Mammary microvascular endothelial cell (primary cell): ENCODE results near the gene OR2T35. TPM values are rescaled to one million over a fixed set of nuclear protein-coding genes. Genes with fewer than 3 reads are reported as not detected.

Experiments used
- total RNA-seq: library from RNA; depleted of rRNA; stranded (reverse); fragments of >200 nt; gene quantifications from 2 replicates; pipeline ENCODE4 v1.2.3, GENCODE V29; 2015

OR2T35 gene
- not detected in 2 replicates for total RNA-seq

GRCh38 chr1:248645178-248645577 is at the start of gene OR2T35:
Gene OR2T35 (minus strand): TSS chr1:248645278. CDS start chr1:248639258, 6,020 bp downstream.

GRCh38 chr1:248655354-248655753 is 10.3 kb upstream of the OR2T35 start, which contains the start of gene OR2T27:
Gene OR2T27 (minus strand): TSS chr1:248655528. CDS start chr1:248650884, 4,644 bp downstream.

GRCh38 chr1:248634991-248635390 is 10.1 kb downstream of the OR2T35 start, which contains the start of gene OR2T11:
Gene OR2T11 (minus strand): TSS chr1:248635091. CDS start chr1:248627128, 7,963 bp downstream.

GRCh38 chr1:248597589-248597988 is 47.5 kb downstream of the OR2T35 start, which contains the start of gene OR2T10:
Gene OR2T10 (minus strand): TSS chr1:248597700. CDS start chr1:248593768, 3,932 bp downstream.

Other genes starting within 250 kb of the OR2T35 start
- not detected in 2 replicates for gene OR2T1, start 242.2 kb downstream of the OR2T35 start, total RNA-seq
- gene OR2T2, start 199.6 kb downstream of the OR2T35 start, total RNA-seq: not detected in 2 replicates
- not detected in 2 replicates for gene OR2T3, start 171.9 kb downstream of the OR2T35 start, total RNA-seq
- not detected in 2 replicates for gene OR2T5, start 156.7 kb downstream of the OR2T35 start, total RNA-seq
- not detected in 2 replicates for gene OR2G6, start 137.2 kb downstream of the OR2T35 start, total RNA-seq
- gene OR2T29, start 82.5 kb downstream of the OR2T35 start, total RNA-seq: not detected in 2 replicates
- not detected in 2 replicates for gene OR2T34, start 70.5 kb downstream of the OR2T35 start, total RNA-seq
- not detected in 2 replicates for gene OR2T10, start 47.6 kb downstream of the OR2T35 start, total RNA-seq
- gene OR2T11, start 10.2 kb downstream of the OR2T35 start, total RNA-seq: not detected in 2 replicates
- gene OR2T27, start 10.2 kb upstream of the OR2T35 start, total RNA-seq: not detected in 2 replicates
- not detected in 2 replicates for gene OR14I1, start 57.5 kb upstream of the OR2T35 start, total RNA-seq
- not detected in 2 replicates for gene LYPD8, start 110.5 kb upstream of the OR2T35 start, total RNA-seq
- 18.3 and 19.3 TPM in 2 replicates for gene SH3BP5L, start 180.6 kb upstream of the OR2T35 start, total RNA-seq
- gene ZNF672, start 192.9 kb upstream of the OR2T35 start, total RNA-seq: 15.3 and 18.0 TPM in 2 replicates
- 14.4 and 18.8 TPM in 2 replicates for gene ZNF692, start 213.8 kb upstream of the OR2T35 start, total RNA-seq